ENCODE results near the gene TREH.

TREH gene

DNA sequence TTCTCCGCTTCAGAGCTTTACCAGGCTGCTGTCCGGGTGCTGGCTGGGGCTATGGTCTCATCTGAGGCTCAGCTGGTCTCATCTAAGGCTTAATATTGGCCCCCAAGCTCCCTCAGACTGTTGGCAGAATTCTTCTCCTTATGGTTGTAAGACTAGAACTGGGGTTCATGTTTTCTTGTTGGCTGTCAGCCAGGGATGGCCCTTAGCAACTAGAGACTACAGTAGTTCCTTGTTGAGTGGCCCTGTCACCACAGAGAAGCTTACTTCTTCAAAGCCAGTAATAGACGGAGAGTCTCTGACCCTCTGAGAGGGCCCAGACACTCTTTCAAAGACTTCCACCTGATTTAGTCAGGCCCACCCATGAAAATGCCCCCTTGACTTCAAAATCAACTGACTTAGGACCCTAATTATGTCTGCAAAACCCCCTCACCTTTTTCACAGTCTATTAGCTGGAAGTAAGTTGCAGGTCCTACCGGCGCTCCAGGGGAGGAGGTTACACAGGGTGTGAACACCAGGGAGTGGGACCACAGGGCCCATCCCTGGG lies 24.2 kb upstream of the TREH start:
- Histone ChIP-seq H3K4me2 (ENCODE audit: low read depth, low read length, poor library complexity, severe bottlenecking) (no peak overlapping the region), H3F3A (ENCODE audit: low read depth) (no peaks in the 10 kb centered on the region), H3K4me1 (ENCODE audit: insufficient read depth, low read length, poor library complexity, severe bottlenecking) (peaks cover 20% of the 10 kb centered on the region), H3K79me2 (ENCODE audit: insufficient read depth, low read length) (no peaks in the 10 kb centered on the region), H2AFZ (ENCODE audit: low read length) (no peak overlapping the region), H3K9me2 (replicated peaks; ENCODE audit: low read depth, low read length) (no peaks in the 10 kb centered on the region), H3K27me3 (ENCODE audit: insufficient read depth, low read length, poor library complexity, severe bottlenecking) (no peaks in the 10 kb centered on the region), H3K9me3 (ENCODE audit: insufficient read depth, low read depth, low read length) (no peaks in the 10 kb centered on the region), H3K36me3 (ENCODE audit: insufficient read depth, low read length) (no peaks in the 10 kb centered on the region), H4K20me1 (ENCODE audit: insufficient read depth, low read length, poor library complexity, severe bottlenecking) (no peaks in the 10 kb centered on the region), H3K4me3 (ENCODE audit: low read length, poor library complexity, severe bottlenecking) (no peak overlapping the region), H3K9ac (ENCODE audit: low read depth, low read length, poor library complexity, severe bottlenecking) (no peak overlapping the region)
- TF ChIP-seq, protein P1, sequence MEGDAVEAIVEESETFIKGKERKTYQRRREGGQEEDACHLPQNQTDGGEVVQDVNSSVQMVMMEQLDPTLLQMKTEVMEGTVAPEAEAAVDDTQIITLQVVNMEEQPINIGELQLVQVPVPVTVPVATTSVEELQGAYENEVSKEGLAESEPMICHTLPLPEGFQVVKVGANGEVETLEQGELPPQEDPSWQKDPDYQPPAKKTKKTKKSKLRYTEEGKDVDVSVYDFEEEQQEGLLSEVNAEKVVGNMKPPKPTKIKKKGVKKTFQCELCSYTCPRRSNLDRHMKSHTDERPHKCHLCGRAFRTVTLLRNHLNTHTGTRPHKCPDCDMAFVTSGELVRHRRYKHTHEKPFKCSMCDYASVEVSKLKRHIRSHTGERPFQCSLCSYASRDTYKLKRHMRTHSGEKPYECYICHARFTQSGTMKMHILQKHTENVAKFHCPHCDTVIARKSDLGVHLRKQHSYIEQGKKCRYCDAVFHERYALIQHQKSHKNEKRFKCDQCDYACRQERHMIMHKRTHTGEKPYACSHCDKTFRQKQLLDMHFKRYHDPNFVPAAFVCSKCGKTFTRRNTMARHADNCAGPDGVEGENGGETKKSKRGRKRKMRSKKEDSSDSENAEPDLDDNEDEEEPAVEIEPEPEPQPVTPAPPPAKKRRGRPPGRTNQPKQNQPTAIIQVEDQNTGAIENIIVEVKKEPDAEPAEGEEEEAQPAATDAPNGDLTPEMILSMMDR (conservative IDR thresholded peaks at IDR 0.05; ENCODE audit: low read length) = no peak
- TF ChIP-seq EZH2phosphoT487 (IDR thresholded peaks at IDR 0.05; ENCODE audit: borderline replicate concordance) = no peak

DNA sequence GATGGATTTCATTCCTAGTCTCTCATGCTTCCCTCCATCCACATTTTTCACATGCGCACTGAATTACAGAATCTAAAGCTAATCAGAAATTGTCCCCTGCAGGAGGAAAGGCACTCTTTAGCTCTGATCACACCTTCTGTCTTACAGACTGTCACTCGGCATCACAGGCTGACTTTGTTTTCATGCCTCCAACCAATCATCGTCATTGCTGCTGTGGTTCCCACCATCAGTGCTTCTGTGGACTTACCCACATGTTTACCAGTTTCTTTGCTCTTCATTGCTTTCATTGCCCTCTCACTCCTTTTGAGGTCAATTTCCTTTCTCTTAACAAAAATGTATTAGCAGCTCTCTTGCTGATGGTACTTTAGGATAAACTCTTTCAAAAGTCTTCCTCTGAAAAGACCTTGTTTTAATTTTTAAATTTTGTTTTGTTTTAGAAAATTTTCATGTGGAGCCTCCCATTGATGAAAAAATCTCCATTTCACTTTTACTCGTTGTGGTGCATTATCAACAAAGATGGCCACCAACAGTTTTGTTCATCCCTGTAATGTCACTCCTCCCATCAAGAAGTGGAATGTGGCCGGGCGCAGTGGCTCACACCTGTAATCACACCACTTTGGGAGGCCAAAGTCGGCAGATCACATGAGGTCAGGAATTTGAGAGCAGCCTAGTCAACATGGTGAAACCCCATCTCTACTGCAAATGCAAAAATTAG lies 20.2 kb upstream of the TREH start:
- TF ChIP-seq, protein P1 (conservative IDR thresholded peaks at IDR 0.05; ENCODE audit: low read length) = no peak
- TF ChIP-seq EZH2phosphoT487 (IDR thresholded peaks at IDR 0.05; ENCODE audit: borderline replicate concordance) = no peak
- Histone ChIP-seq H3K4me2 (ENCODE audit: low read depth, low read length, poor library complexity, severe bottlenecking) (no peak overlapping the region), H4K20me1 (ENCODE audit: insufficient read depth, low read length, poor library complexity, severe bottlenecking) (no peaks in the 10 kb centered on the region), H3K9ac (ENCODE audit: low read depth, low read length, poor library complexity, severe bottlenecking) (no peak overlapping the region), H3F3A (ENCODE audit: low read depth) (no peaks in the 10 kb centered on the region), H2AFZ (ENCODE audit: low read length) (no peak overlapping the region), H3K79me2 (ENCODE audit: insufficient read depth, low read length) (no peaks in the 10 kb centered on the region), H3K27me3 (ENCODE audit: insufficient read depth, low read length, poor library complexity, severe bottlenecking) (no peaks in the 10 kb centered on the region), H3K9me3 (ENCODE audit: insufficient read depth, low read depth, low read length) (no peaks in the 10 kb centered on the region), H3K4me3 (ENCODE audit: low read length, poor library complexity, severe bottlenecking) (no peak overlapping the region), H3K9me2 (replicated peaks; ENCODE audit: low read depth, low read length) (no peaks in the 10 kb centered on the region), H3K36me3 (ENCODE audit: insufficient read depth, low read length) (no peaks in the 10 kb centered on the region), H3K4me1 (ENCODE audit: insufficient read depth, low read length, poor library complexity, severe bottlenecking) (peaks cover 5% of the 10 kb centered on the region)

DNA sequence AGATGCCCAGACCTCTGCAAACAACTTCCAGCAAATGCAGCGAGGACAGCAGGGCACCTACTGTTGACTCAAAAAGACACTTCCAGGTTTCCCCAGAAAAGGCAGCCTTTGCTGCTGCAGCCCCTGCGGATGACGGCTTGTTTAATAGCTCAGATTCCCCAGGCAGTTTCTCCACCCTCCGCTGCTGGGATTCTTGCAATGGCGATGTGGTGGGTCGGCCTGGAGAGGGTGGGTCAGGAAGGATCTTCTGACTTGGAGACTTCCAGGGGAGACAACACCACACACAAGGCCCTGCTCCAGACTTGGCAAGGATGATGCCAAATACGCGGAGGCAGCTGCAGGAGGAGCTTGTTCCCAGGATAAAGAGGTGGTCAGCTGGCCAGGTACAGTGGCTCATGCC lies 17.9 kb upstream of the TREH start:
- H2AFZ ChIP-seq (ENCODE audit: low read length) = no peak overlapping the region
- H3K4me3 ChIP-seq (ENCODE audit: low read length, poor library complexity, severe bottlenecking) = no peak overlapping the region
- H3K36me3 ChIP-seq (ENCODE audit: insufficient read depth, low read length) = no peaks in the 10 kb centered on the region
- peaks cover 7% of the 10 kb centered on the region for H3K4me1 ChIP-seq (ENCODE audit: insufficient read depth, low read length, poor library complexity, severe bottlenecking)
- H3K9me3 ChIP-seq (ENCODE audit: insufficient read depth, low read depth, low read length) = no peaks in the 10 kb centered on the region
- no peaks in the 10 kb centered on the region for H3K9me2 ChIP-seq (replicated peaks; ENCODE audit: low read depth, low read length)
- no peaks in the 10 kb centered on the region for H3K27me3 ChIP-seq (ENCODE audit: insufficient read depth, low read length, poor library complexity, severe bottlenecking)
- no peak overlapping the region for H3K9ac ChIP-seq (ENCODE audit: low read depth, low read length, poor library complexity, severe bottlenecking)
- no peaks in the 10 kb centered on the region for H3F3A ChIP-seq (ENCODE audit: low read depth)
- no peaks in the 10 kb centered on the region for H3K79me2 ChIP-seq (ENCODE audit: insufficient read depth, low read length)
- H4K20me1 ChIP-seq (ENCODE audit: insufficient read depth, low read length, poor library complexity, severe bottlenecking) = no peaks in the 10 kb centered on the region
- TF ChIP-seq, protein P1 (conservative IDR thresholded peaks at IDR 0.05; ENCODE audit: low read length) = no peak
- no peak for TF ChIP-seq EZH2phosphoT487 (IDR thresholded peaks at IDR 0.05; ENCODE audit: borderline replicate concordance)
- H3K4me2 ChIP-seq (ENCODE audit: low read depth, low read length, poor library complexity, severe bottlenecking) = no peak overlapping the region

Measured in Loucy (cell line).